K562 (cell line): ENCODE results near the gene SHISAL1. TPM values are rescaled to one million over a fixed set of nuclear protein-coding genes. Genes with fewer than 3 reads are reported as not detected.

ENCODE experiments used
- ATAC-seq: fragments of 200-7000 bp; cut with Tn5 transposase; 3 replicates; pipeline ENCODE4 v1.9.1; 2020; ENCODE audit warnings: moderate library complexity
- BruUV-seq: library from RNA; stranded (reverse); fragments of 400-500 nt; replicated peaks from 2 replicates; lab custom pipeline; 2021; lab: Mats Ljungman, UMichigan
- CTCF ChIA-PET: fragments of 300-600 bp; formaldehyde crosslinking; extraction: SDS; loops from one replicate; lab custom pipeline; 2021; ENCODE audit warnings: low intra/inter-chr PET ratio; lab: Yijun Ruan, JAX
- POLR2A ChIA-PET: fragments of 300-600, 350-650 bp; sonication (Branson Sonifier 250); formaldehyde crosslinking; extraction: SDS; loops from one replicate; lab custom pipeline; 2021; ENCODE audit warnings: antibody characterized with exemption, inconsistent platforms; lab: Yijun Ruan, JAX
- DNase-seq, 4 experiments: peaks; one replicate each; pipeline versions ENCODE4 v3.0.0 to v3.0.0-alpha.2; 2011 to 2018; ENCODE audit warnings: low spot score in 3 of 4, mixed read lengths in 3 of 4; ENCODE audit errors: extremely low read depth in 1 of 4
- FAIRE-seq: peaks from 2 replicates; lab custom pipeline; 2011; peaks lifted over from hg19 to GRCh38; lab: Jason Lieb, UNC
- H2AFZ ChIP-seq: 2 replicates; pipeline ENCODE4 v1.6.0; 2011; ENCODE audit warnings: low read depth, low read length, control low read depth, inconsistent platforms
- H3K27ac ChIP-seq: fragments of 200-600 bp; 3 replicates; pipeline ENCODE4 v1.8.0; 2011; ENCODE audit warnings: low read depth, mild to moderate bottlenecking, control low read depth, inconsistent platforms, low read length, moderate library complexity, mixed read lengths; ENCODE audit errors: extremely low read depth
- H3K27me3 ChIP-seq, 2 experiments: fragments of 300-600 bp in 1 of 2; 2 replicates in 1 of 2; 3 replicates in 1 of 2; pipeline versions ENCODE4 v1.6.0 to v1.8.0; 2011; ENCODE audit warnings: inconsistent platforms in 2 of 2, low read length in 2 of 2, mild to moderate bottlenecking in 1 of 2, mixed read lengths in 1 of 2, moderate library complexity in 1 of 2; ENCODE audit not compliant: control insufficient read depth in 2 of 2, insufficient read depth in 2 of 2
- H3K36me3 ChIP-seq: fragments of 300-600 bp; 3 replicates; pipeline ENCODE4 v1.8.0; 2011; ENCODE audit warnings: mild to moderate bottlenecking, low read length, inconsistent platforms; ENCODE audit not compliant: control insufficient read depth, insufficient read depth
- H3K4me1 ChIP-seq, 2 experiments: fragments of 200-600 bp in 1 of 2; replicated peaks in 1 of 2; 2 replicates in 1 of 2; 3 replicates in 1 of 2; pipeline versions ENCODE4 v1.5.1 to v1.8.0; 2011; ENCODE audit warnings: inconsistent platforms in 2 of 2, low read length in 2 of 2, mild to moderate bottlenecking in 1 of 2, mixed read lengths in 1 of 2, moderate library complexity in 1 of 2; ENCODE audit not compliant: control insufficient read depth in 2 of 2, insufficient read depth in 2 of 2
- H3K4me2 ChIP-seq: 2 replicates; pipeline ENCODE4 v1.6.1; 2011; ENCODE audit warnings: low read length, control low read depth, inconsistent platforms, mixed read lengths; ENCODE audit not compliant: insufficient read depth
- H3K4me3 ChIP-seq: fragments of 200-600 bp; sonication (generic), shearing (Covaris generic); 2 replicates; pipeline ENCODE4 v1.5.1; 2016; ENCODE audit warnings: control low read depth, inconsistent platforms
- H3K79me2 ChIP-seq: fragments of 200-600 bp; 3 replicates; pipeline ENCODE4 v1.8.0; 2011; ENCODE audit warnings: low read length, inconsistent platforms; ENCODE audit not compliant: control insufficient read depth, insufficient read depth
- H3K9ac ChIP-seq, 2 experiments: 2 replicates each; pipeline versions ENCODE4 v1.6.0 to v1.6.1; 2011; ENCODE audit warnings: low read depth in 2 of 2, low read length in 2 of 2, control low read depth in 1 of 2, inconsistent platforms in 1 of 2, mild to moderate bottlenecking in 1 of 2, mixed read lengths in 1 of 2; ENCODE audit not compliant: insufficient read depth in 1 of 2
- H3K9me1 ChIP-seq: one replicate; pipeline ENCODE4 v1.6.0; 2011; ENCODE audit warnings: inconsistent platforms, mild to moderate bottlenecking, low read length, moderate library complexity; ENCODE audit not compliant: control insufficient read depth, insufficient read depth
- H3K9me3 ChIP-seq: replicated peaks from 2 replicates; pipeline ENCODE4 v1.5.1; 2011; ENCODE audit warnings: low read depth, low read length, inconsistent platforms; ENCODE audit not compliant: control insufficient read depth, insufficient read depth
- H4K20me1 ChIP-seq: replicated peaks from 2 replicates; pipeline ENCODE4 v1.6.1; 2011; ENCODE audit warnings: low read length, inconsistent platforms, mixed read lengths; ENCODE audit not compliant: control insufficient read depth, insufficient read depth
- ADNP ChIP-seq: fragments of 200-800 bp; sonication (Bioruptor generic); IDR thresholded peaks from 2 replicates; pipeline ENCODE4 v1.6.1; 2016; ENCODE audit warnings: missing genetic modification characterization, missing compliant biosample characterization
- ARHGAP35 ChIP-seq: fragments of 450-650 bp; IDR thresholded peaks from 2 replicates; pipeline ENCODE4 v1.6.1; 2018; ENCODE audit not compliant: partially characterized antibody
- CEBPG ChIP-seq, 3 experiments: fragments of 200-800 bp in 1 of 3; sonication (Bioruptor generic) in 1 of 3; sonication (generic) in 1 of 3; formaldehyde crosslinking in 1 of 3; IDR thresholded peaks in 2 of 3; conservative IDR thresholded peaks in 1 of 3; 2 replicates each; pipeline versions ENCODE4 v1.6.1 to v1.8.0; 2016 to 2022; ENCODE audit warnings: missing compliant biosample characterization in 2 of 3, missing genetic modification characterization in 2 of 3, mild to moderate bottlenecking in 1 of 3, missing genetic modification reagents in 1 of 3
- HLTF ChIP-seq: fragments of 450-650 bp; IDR thresholded peaks from 2 replicates; pipeline ENCODE4 v1.6.1; 2016
- ILK ChIP-seq: fragments of 450-650 bp; IDR thresholded peaks from 2 replicates; pipeline ENCODE4 v1.6.1; 2016; ENCODE audit warnings: missing genetic modification characterization, low read depth, mild to moderate bottlenecking, missing compliant biosample characterization, moderate library complexity, borderline replicate concordance
- KAT2B ChIP-seq: IDR thresholded peaks from one replicate; pipeline ENCODE4 v1.6.1; 2012; ENCODE audit warnings: low read depth, mild to moderate bottlenecking, control low read depth, inconsistent platforms, low read length, moderate library complexity
- MITF ChIP-seq: IDR thresholded peaks from 2 replicates; pipeline ENCODE4 v1.6.1; 2014; ENCODE audit warnings: antibody characterized with exemption
- NFIX ChIP-seq: fragments of 250-450 bp; sonication (Bioruptor Pico); IDR thresholded peaks from 2 replicates; pipeline ENCODE4 v1.4.0; 2020; ENCODE audit warnings: low read depth, mild to moderate bottlenecking, moderate library complexity
- NFXL1 ChIP-seq: fragments of 450-650 bp; formaldehyde crosslinking; IDR thresholded peaks from 2 replicates; pipeline ENCODE4 v1.4.0; 2021; ENCODE audit warnings: mild to moderate bottlenecking
- NFYB ChIP-seq: IDR thresholded peaks from 2 replicates; pipeline ENCODE4 v1.6.1; 2011; ENCODE audit warnings: mild to moderate bottlenecking, moderate library complexity; ENCODE audit not compliant: insufficient read length; ENCODE audit errors: extremely low read depth
- PHF20 ChIP-seq: fragments of 450-650 bp; IDR thresholded peaks from 2 replicates; pipeline ENCODE4 v1.6.1; 2018; ENCODE audit not compliant: partially characterized antibody
- RBM22 ChIP-seq: fragments of 200-400 bp; formaldehyde crosslinking; IDR thresholded peaks from 2 replicates; pipeline ENCODE4 v1.6.1; 2018; ENCODE audit warnings: low read length, low read depth; ENCODE audit not compliant: poor library complexity, severe bottlenecking
- SREBF2 ChIP-seq: sonication (generic); formaldehyde crosslinking; IDR thresholded peaks from 2 replicates; pipeline ENCODE4 v1.4.0; 2020; ENCODE audit warnings: mild to moderate bottlenecking, missing genetic modification reagents
- ZC3H11A ChIP-seq: IDR thresholded peaks from 2 replicates; pipeline ENCODE4 v1.6.1; 2012; ENCODE audit warnings: low read depth, low read length, improper control_type of control experiment
- ZNF764 ChIP-seq: fragments of 250-450 bp; sonication (Bioruptor Pico); IDR thresholded peaks from 2 replicates; pipeline ENCODE4 v1.4.0; 2020; ENCODE audit warnings: low read depth, mild to moderate bottlenecking, moderate library complexity
- WGBS: fragments of 100-300 bp; shearing (Covaris generic); methylation state at CpG from one replicate; pipeline ENCODE4 v1.1.6; 2016; ENCODE audit warnings: low coverage, mixed read lengths; ENCODE audit not compliant: insufficient coverage; ENCODE audit errors: missing lambda C conversion rate; 5-methylcytosine and 5-hydroxymethylcytosine counted together
- in situ Hi-C: fragments of 300-500 bp; cut with MboI; formaldehyde crosslinking; loops from 4 replicates; pipeline ENCODE4 v1.15.0; 2018; ENCODE audit warnings: inconsistent platforms, mixed read lengths
- intact Hi-C: fragments of 100-400 bp; cut with micrococcal nuclease; formaldehyde crosslinking; loops from 2 replicates; pipeline ENCODE4 v1.14.2; 2022
- polyA plus RNA-seq, 8 experiments: library from polyadenylated mRNA; depleted of rRNA in 4 of 8; stranded (reverse) in 5 of 8; unstranded in 3 of 8; fragments of >200 nt; fragmentation: Nextera tagmentation in 2 of 8; fragmentation: Illumina TruSeq in 1 of 8; extraction: Ambion mirVana in 2 of 8; extraction: Trizol in 1 of 8; gene quantifications; 2 replicates each; pipeline versions ENCODE4 v1.2.1 to v1.2.3, GENCODE V29; 2011 to 2014; ENCODE audit warnings: inconsistent platforms in 1 of 8, missing spikeins in 1 of 8
- total RNA-seq, 7 experiments: library from RNA; depleted of rRNA in 6 of 7; stranded (reverse); fragments of >200 nt in 6 of 7; fragmentation: Illumina TruSeq in 2 of 7; extraction: Trizol in 2 of 7; gene quantifications; 2 replicates each; pipeline versions ENCODE4 v1.2.1 to v1.2.3, GENCODE V29; 2011 to 2021; ENCODE audit warnings: low replicate concordance in 1 of 7
- TF ChIP-seq, protein P1 (sequence below): fragments of 250-450 bp; sonication (Bioruptor Pico); IDR thresholded peaks from 2 replicates; pipeline ENCODE4 v1.5.0; 2021

The SHISAL1 gene
- total and polyA plus RNA-seq, 9 of the 15 experiments (the other 6 are each of a cell fraction or from before 2014, with no cell fraction given), result not detected

GRCh38 chr22:44345872-44346271 is 33.1 kb upstream of the SHISAL1 start:
- in situ Hi-C loops, result no loop called here
- no peak for TF ChIP-seq NFIX
- TF ChIP-seq ZC3H11A, result no peak
- TF ChIP-seq, protein P1, sequence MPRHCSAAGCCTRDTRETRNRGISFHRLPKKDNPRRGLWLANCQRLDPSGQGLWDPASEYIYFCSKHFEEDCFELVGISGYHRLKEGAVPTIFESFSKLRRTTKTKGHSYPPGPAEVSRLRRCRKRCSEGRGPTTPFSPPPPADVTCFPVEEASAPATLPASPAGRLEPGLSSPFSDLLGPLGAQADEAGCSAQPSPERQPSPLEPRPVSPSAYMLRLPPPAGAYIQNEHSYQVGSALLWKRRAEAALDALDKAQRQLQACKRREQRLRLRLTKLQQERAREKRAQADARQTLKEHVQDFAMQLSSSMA (CRISPR knock-in tag), result no peak
- TF ChIP-seq ZNF764 (CRISPR knock-in tag), result no peak
- ATAC-seq, result no peak
- no peak overlapping the region for H3K4me3 ChIP-seq
- no peaks in the 10 kb centered on the region for H3K4me1 ChIP-seq
- WGBS, result 0% methylated on average over 1 of the region's 3 CpGs
- DNase-seq, result no peak
- H3K9ac ChIP-seq, result no peak overlapping the region
- H2AFZ ChIP-seq, result no peak overlapping the region
- H3K79me2 ChIP-seq, result no peaks in the 10 kb centered on the region
- H3K27ac ChIP-seq, result no peak overlapping the region
- H3K27me3 ChIP-seq, result no peaks in the 10 kb centered on the region; a peak in 1 of 5 replicates
- no peak overlapping the region for H3K4me2 ChIP-seq
- no peaks in the 10 kb centered on the region for H3K9me3 ChIP-seq
- no peaks in the 10 kb centered on the region for H3K36me3 ChIP-seq
- H4K20me1 ChIP-seq, result no peaks in the 10 kb centered on the region
- intact Hi-C loops, result no loop called here
- FAIRE-seq, result no peak
- ChIA-PET CTCF (no interaction called here), POLR2A (interaction anchor here (0.5 kb wide), 1 partner anchor 285 kb away, joined by 4 read pairs; no protein-coding TSS in a partner anchor)
- H3K9me1 ChIP-seq, result no peaks in the 10 kb centered on the region
- BruUV-seq, result no TSS peak

DNA sequence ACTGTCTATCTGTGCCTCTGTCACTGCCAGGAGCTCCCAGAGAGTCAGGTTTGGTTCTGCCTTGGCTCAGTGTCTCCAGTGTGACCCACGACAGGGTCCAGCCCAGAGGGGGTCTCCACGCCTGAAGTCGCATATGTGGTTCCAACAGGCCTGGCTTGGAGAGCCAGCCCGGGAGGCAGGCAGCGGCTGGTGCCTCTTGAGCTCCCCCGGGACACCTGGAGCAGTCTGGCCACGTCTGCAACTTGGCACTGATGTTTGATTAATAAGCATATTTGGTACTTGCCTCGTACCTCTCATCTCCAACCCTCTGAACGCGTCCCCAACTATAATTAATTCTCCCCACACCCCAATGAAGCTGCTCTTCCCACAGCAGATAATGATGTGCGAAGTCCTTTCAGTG is 31.7 kb upstream of the SHISAL1 start:
- in situ Hi-C loops (no loop called here), intact Hi-C loops (no loop called here)
- Histone ChIP-seq H3K36me3 (no peaks in the 10 kb centered on the region), H3K9me1 (no peaks in the 10 kb centered on the region), H3K79me2 (no peaks in the 10 kb centered on the region), H3K4me1 (no peaks in the 10 kb centered on the region), H3K9me3 (no peaks in the 10 kb centered on the region), H4K20me1 (no peaks in the 10 kb centered on the region), H3K4me2 (no peak overlapping the region), H3K27ac (no peak overlapping the region), H3K4me3 (no peak overlapping the region), H2AFZ (no peak overlapping the region), H3K9ac (no peak overlapping the region), H3K27me3 (peaks cover 0 to 5% of the 10 kb centered on the region in 2 experiments; a peak in 1 of 5 replicates)
- ATAC-seq (no peak), FAIRE-seq (no peak), DNase-seq (no peak)
- no TSS peak for BruUV-seq
- ChIA-PET CTCF (no interaction called here), POLR2A (interaction anchor here (0.6 to 0.7 kb wide), 2 partner anchors 45 to 61 kb away, joined by 3 to 4 read pairs; no protein-coding TSS in a partner anchor)
- whole genome bisulfite sequencing, result 1% methylated on average over 9 of the region's 11 CpGs
- no peak for TF ChIP-seq ADNP
- no peak for TF ChIP-seq MITF
- no peak for TF ChIP-seq ILK
- no peak for TF ChIP-seq CEBPG (CRISPR knock-in tag; IDR thresholded peaks at IDR 0.05)
- TF ChIP-seq CEBPG (tag; conservative IDR thresholded peaks at IDR 0.05 in 1 of 2, IDR thresholded peaks at IDR 0.05 in 1 of 2), result no peak
- TF ChIP-seq SREBF2 (CRISPR knock-in tag), result no peak
- no peak for TF ChIP-seq RBM22
- no peak for TF ChIP-seq NFXL1 (CRISPR knock-in tag)
- TF ChIP-seq KAT2B, result no peak
- no peak for TF ChIP-seq HLTF
- no peak for TF ChIP-seq ARHGAP35
- TF ChIP-seq PHF20, result no peak
- no peak for TF ChIP-seq NFYB
